NCI-H526 (cell line): ENCODE measurements around the gene AP4S1.

Source experiments
- DNase-seq, 2 experiments: peaks; one replicate each; lab custom pipeline; 2025; lab: John Stamatoyannopoulos, UW

The AP4S1 gene

GRCh38 chr14:31006703-31007102, 18.7 kb upstream of the AP4S1 start:
- DNase-seq, result no peak

GRCh38 chr14:31009836-31010574, 15.4 kb upstream of the AP4S1 start:
- DNase-seq, result no peak

GRCh38 chr14:31010935-31011334, 14.5 kb upstream of the AP4S1 start:
- DNase-seq, result no peak

GRCh38 chr14:31013841-31014240, 11.6 kb upstream of the AP4S1 start:
- DNase-seq, result no peak

- DNase-seq, result no peak
These were observed 7.3 kb upstream of the AP4S1 start for GRCh38 chr14:31018057-31018645.

- DNase-seq, result no peak
These were observed 4.4 kb upstream of the AP4S1 start for GRCh38 chr14:31020834-31021575.

- DNase-seq, result no peak
These were observed 3.9 kb upstream of the AP4S1 start for GRCh38 chr14:31021576-31021949.

GRCh38 chr14:31022386-31022785, 3.1 kb upstream of the AP4S1 start:
- no peak for DNase-seq

GRCh38 chr14:31024010-31024480, 1.4 kb upstream of the AP4S1 start:
- no peak for DNase-seq

- peak in 1 of 2 experiments; percentile 21 for DNase-seq
These were observed 677 bp upstream of the AP4S1 start for GRCh38 chr14:31024577-31025366.

- no peak for DNase-seq
These were observed 614 bp downstream of the AP4S1 start, which contains the start of gene STRN3 for GRCh38 chr14:31026077-31026449. STRN3 (minus strand) TSS chr14:31026379; CDS start chr14:31026185, 194 bp downstream.

- DNase-seq, result peak; percentile 94 to 97
These were observed 1.2 kb downstream of the AP4S1 start for GRCh38 chr14:31026450-31027235.

GRCh38 chr14:31027847-31028246, 2.4 kb downstream of the AP4S1 start:
- no peak for DNase-seq

- DNase-seq, result no peak
These were observed 3.8 kb downstream of the AP4S1 start for GRCh38 chr14:31029016-31029970.

GRCh38 chr14:31030469-31030868, 5.0 kb downstream of the AP4S1 start:
- no peak for DNase-seq

GRCh38 chr14:31036552-31036951, 11.1 kb downstream of the AP4S1 start:
- no peak for DNase-seq

GRCh38 chr14:31037709-31038221, 12.3 kb downstream of the AP4S1 start:
- DNase-seq, result no peak

- no peak for DNase-seq
These were observed 13.2 kb downstream of the AP4S1 start for GRCh38 chr14:31038521-31039166.

GRCh38 chr14:31042300-31042699, 16.9 kb downstream of the AP4S1 start:
- no peak for DNase-seq
